CD4-positive, alpha-beta T cell treated with Interleukin-4 for 4 hours (primary cell): ENCODE results near the gene CCDC78.
"Not testable (repeated sequence)": the region's sequence is repeated elsewhere in the genome, so short reads cannot be mapped to it uniquely, and the experiment has no call there.

Experiments used
- DNase-seq: peaks from one replicate; pipeline ENCODE4 v3.0.0-alpha.2; 2020

The CCDC78 gene

GRCh38 chr16:691242-691641 is 35.0 kb downstream of the CCDC78 start:
- DNase-seq: not testable (repeated sequence)

- DNase-seq: no peak
These were observed 36.9 kb downstream of the CCDC78 start for GRCh38 chr16:689175-689897.

DNA sequence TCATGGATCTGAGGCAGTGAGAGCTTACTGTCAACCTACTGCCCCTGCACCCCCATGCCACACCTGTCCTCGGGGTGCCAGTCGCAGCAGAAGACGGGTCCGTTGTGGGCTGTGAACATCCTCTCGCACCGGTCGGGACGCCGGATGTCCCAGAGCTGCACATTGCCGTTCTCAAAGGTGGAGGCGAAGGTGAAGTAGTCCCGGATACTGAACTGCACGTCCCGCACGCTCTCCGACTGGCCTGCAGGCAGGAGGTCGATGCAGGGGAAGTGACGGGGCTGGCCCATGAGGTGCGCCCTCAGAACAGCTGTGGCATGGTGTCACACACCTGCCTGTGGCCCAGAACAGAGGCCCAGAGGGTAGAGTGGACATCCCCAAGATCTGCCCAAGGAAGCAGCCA is 38.7 kb downstream of the CCDC78 start:
- DNase-seq: no peak

DNA sequence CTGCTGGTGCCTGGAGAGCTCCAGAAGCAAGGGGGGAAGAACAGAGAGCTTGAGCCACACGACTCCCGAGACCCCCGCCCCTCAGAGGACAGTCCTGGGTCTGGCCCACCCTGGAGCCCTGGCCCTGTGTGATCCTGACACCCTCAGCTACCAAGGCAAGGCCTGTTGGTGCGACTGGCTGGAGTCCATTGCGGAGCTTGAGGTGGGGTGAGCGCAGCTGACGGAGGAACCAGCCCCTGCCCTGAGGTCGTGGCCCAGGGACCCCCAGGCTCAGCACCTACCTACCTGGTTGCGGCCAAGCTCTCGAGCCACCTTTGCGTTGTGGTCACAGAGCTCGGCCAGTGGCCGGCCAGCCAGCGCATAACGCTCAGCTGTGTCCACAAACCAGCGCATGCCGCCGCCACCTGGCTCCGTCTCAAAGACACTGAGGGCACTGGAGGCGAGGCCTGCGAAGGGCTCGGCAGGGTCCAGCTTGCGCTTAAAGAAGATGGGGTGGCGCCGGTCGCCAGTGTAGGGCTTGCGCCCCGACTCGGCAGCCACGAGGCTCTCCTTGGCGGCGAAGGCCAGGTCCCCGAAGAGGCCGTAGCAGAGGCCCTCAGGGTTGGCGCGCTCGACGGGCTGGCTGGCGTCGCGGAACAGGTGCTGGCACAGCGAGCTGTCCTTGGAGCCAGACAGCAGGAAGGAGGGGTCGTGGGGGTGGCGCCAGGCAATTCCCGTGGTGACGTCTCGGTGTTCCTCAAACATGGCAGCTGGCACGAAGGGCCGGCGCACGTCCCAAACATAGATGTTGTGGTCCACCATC is 39.6 kb downstream of the CCDC78 start:
- DNase-seq: no peak

- DNase-seq: no peak
These were observed 40.3 kb downstream of the CCDC78 start for GRCh38 chr16:685967-686366.

DNA sequence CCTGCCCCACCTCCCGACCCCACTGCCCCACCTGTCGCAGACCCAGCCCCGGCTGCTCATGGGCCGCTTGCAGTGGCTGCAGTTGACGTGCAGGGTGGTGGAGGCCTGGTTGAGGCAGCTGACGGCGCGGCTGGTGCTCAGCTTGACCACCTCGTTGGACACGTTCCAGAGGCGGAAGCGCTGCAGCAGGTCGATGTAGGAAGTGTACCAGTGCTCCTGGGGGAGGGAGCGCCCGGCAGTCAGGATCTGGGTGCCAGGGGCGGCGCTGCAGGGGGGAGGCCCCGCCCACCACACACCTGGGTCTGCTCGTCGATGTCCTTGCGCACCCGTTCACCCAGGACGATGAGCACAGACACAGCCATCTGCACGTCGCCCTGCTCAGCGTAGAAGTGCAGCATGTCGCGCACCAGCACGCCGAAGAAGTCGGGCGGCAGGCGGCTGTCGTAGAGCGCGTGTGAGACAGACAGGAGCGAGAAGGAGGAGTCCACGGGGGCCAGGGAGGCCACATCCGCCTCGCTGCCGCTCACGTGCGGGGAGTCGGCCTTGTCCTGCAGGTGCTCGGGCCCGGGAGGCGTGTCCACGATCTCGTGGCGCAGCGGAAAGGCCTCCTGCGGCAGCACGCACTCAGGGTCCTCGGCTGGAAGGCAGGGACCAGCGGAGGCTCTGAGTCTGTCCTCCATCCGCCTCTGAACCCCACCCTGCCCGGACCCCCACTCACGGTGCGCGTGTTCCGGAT is 41.1 kb downstream of the CCDC78 start:
- no peak for DNase-seq

GRCh38 chr16:684071-684794 is 42.0 kb downstream of the CCDC78 start, which contains the start of gene JMJD8:
Gene JMJD8 (minus strand): TSS chr16:684334. CDS start chr16:684319, 15 bp downstream.
- DNase-seq: peak; percentile 97

DNA sequence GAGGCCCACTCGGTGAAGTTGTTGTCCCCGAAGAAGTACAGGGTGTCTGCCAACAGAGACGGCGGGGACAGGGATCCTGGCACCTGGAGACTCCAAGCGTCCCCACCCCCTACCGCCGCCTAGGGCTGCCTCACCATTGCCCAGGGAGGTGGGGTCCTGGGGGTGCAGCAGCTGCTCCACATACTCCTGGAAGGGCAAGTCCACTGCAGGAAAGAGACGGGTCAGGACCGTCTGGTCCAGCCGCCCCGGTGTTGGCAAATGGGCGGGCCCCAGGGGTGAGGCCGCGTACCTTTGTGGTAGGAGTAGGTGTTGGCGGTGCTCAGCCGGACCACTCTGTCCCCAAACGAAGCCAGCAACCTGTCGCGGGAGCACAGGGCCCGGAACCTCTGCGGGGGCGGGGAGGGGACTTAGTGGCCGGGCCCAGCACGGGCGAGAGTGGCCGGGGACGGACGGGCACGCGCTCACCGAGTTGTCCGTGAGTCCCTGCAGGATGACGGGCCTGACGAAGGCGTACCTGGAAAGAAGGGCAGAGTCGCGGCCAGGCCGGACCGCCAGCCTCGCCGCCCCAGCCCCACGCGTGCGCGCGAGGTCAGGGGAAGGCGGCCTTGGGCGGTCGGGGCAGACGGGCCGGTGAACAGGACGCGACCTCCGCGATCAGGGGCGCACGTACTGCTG is 42.7 kb downstream of the CCDC78 start:
- no peak for DNase-seq

DNA sequence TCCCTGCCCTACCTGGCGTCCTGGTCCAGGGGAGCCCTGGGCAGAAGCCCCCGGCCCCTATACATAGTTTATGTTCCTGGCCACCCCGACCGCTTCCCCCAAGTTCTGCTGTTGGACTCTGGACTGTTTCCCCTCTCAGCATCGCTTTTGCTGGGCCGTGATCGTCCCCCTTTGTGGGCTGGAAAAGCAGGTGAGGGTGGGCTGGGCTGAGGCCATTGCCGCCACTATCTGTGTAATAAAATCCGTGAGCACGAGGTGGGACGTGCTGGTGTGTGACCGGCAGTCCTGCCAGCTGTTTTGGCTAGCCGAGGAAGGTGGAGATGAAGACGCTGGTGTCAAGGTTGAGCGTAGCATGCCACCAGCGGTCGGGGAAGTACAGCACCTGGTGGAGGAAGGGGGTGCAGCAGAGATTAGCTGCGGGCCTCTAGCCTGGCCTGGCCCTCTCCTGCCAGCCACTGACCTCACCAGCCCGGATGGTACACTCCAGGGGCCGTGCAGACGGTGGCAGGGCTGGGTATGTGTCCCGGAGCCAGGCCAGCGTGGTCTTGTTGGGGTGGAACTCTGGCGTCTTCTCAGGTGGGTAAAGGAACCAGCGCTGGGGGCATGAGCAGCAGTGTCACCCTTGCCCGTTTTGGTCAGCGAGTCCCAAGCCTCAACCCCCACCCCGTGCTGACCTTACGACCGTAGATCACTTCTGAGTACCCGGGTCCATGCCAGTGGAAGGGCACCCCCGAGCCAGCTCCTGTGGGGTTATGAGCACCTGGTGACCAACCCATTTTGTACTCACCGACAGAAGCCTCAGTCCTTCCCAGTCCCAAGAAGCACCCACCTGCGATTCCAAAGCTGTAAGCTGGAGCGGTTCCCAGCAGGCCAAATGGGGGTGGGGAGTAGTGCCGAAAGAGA is 43.5 kb downstream of the CCDC78 start:
- DNase-seq: no peak

- DNase-seq: no peak
These were observed 44.4 kb downstream of the CCDC78 start for GRCh38 chr16:681746-682427.

DNA sequence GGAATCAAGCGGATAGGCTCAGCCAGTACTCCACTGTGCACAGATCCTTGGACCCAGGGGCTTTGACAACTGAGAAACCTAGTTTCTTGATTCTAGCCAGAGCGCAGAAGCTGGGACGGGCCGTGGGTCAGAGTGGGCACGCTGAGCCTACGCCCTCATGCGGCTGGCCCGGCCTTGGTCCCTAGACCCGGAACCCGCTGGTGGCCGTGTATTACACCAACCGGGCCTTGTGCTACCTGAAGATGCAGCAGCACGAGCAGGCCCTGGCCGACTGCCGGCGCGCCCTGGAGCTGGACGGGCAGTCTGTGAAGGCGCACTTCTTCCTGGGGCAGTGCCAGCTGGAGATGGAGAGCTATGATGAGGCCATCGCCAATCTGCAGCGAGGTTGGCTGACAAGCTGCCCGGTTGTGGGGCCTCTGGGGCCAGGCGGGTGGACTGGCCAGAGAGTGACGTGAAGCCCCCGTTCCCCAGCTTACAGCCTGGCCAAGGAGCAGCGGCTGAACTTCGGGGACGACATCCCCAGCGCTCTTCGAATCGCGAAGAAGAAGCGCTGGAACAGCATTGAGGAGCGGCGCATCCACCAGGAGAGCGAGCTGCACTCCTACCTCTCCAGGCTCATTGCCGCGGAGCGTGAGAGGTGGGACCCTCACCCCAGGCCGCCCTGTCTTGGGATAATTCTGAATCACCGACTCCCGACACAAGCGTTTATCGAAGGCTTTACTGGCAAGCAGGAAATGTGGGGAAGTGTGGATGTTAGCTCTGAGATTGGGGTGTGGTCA is 45.1 kb downstream of the CCDC78 start:
- DNase-seq: no peak

- DNase-seq: no peak
These were observed 45.7 kb downstream of the CCDC78 start for GRCh38 chr16:680625-680945.

DNA sequence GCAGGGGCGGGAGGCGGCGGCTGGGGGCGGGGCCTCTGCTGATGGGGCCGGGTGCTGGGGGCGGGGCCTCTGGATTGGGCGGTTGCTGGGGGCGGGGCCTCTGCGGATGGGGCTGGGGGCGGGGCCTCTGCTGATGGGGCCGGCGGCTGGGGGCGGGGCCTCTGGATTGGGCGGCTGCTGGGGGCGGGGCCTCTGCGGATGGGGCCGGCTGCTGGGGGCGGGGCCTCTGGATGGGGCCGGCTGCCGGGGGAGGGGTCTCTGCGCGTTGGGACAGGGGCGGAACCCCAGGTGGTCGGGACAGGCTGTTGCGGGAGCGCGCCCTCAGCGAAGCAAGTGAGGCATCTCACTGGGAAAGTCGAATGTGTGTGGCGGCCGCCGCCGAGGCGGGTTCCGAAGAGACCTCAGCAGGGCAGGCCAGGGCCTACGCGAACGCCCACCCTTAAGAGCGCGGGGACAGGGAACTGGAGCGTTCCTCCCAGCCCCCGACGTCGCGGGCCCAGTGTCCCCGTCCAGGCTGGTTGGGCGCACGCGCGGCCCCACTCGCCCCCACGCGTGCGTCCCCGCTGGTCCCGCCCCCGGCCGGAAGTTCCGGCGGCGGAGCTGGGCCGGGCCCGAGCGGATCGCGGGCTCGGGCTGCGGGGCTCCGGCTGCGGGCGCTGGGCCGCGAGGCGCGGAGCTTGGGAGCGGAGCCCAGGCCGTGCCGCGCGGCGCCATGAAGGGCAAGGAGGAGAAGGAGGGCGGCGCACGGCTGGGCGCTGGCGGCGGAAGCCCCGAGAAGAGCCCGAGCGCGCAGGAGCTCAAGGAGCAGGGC is 46.2 kb downstream of the CCDC78 start, which contains the start of gene STUB1:
STUB1 (plus strand) TSS at position 597 of the 811 bp plus-strand sequence; CDS start at position 713, 116 bp downstream.
- DNase-seq: peak; percentile 79

DNA sequence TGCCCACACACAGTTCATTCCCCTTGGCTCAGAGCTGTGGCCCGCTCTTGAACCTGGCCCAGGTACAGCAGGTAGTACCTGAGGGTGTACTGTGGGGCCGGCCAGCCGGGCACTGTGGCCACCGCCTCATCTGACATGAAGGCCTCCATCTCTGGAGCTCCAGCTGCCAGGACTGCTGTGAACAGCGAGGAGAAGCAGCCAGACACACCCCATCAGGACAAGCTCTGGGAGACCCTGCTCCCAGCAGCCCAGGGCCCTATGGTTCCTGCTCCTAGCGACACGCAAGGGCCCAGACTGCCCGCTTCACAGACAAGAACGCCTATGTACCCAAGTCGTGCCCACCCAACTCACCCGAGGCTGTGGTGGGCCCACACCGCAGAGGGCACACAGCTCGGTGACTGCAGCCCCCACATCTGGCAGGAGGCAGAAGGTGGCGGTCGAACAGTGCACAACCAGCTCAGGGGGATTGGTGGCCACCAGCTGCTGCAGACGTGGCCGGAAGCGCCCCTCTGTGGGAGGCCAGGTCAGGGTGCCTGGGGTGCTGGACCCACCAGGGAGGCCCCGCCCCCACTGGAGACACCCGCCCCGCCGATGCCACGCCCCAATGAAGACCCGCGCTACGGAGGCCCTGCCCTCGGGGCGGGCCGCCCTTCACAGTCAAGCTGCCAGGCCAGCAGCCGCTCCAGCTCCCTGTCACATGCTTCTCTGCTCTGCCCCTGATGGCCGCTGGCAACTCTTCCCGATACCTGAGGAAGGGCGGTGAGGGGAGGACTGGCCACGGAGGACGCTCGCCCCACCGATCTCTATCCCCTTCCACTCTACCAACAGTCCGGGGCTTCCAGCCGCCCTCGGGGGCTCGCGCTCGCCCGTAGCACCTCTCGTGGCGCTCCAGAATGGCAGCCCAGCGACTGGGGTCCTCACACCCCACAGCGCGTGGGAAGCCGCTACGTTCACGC is 47.1 kb downstream of the CCDC78 start:
- peak; percentile 18 for DNase-seq

DNA sequence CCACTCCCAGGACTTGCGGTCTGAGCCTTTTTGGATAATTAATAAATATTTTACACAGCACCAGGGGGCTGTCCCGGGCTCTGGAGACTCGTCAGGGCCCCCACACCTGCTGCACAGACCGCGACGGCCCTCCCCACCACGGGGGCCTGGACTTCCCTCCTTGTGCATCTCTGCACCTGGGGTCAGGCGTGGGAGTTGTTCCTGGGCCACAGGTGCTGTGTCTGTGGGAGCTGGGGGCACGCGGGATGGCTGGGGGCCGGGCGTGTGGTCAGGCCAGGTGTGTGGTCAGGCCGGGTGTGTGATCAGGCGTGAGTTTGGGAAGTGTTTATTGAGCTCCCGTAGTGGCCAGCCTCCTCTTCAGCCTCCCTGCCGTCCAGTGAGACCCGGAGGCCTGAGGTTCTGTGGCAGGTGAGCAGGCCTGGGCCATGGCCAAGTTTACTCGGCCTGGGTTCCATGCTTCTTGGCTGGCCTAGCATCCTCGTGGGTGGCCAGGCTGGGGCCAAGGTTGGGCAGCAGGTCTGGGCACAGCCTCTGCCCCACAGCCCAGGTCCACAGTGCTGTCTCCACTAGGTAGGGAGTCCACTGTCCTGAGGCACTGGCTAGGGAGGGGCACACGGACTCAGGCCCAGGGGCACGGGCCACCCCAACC is 47.9 kb downstream of the CCDC78 start:
- no peak for DNase-seq

- no peak for DNase-seq
These were observed 48.7 kb downstream of the CCDC78 start for GRCh38 chr16:677316-678190.
